Activated CD8-positive, alpha-beta memory T cell treated with anti-CD3 and anti-CD28 coated beads, Interleukin-2, amount 10 ng/mL, durations not matched to agents 7 days and 5 days (primary cell): ENCODE data around the gene DDX54. TPM values are rescaled to one million over a fixed set of nuclear protein-coding genes. Genes with fewer than 3 reads are reported as not detected.
"Not testable (repeated sequence)": the region's sequence is repeated elsewhere in the genome, so short reads cannot be mapped to it uniquely, and the experiment has no call there.

ENCODE experiments used
- ATAC-seq: fragments of 150-1000 bp; cut with Tn5 transposase; one replicate; pipeline ENCODE4 v1.10.0; 2021; ENCODE audit warnings: moderate library complexity
- CTCF ChIA-PET: fragments of 350-600 bp; sonication (Branson Sonifier 250); formaldehyde crosslinking; loops from one replicate; lab custom pipeline; 2021; ENCODE audit warnings: antibody characterized with exemption; lab: Charles Lee
- DNase-seq: peaks from one replicate; pipeline ENCODE4 v3.0.0-alpha.2; 2020
- H3K27ac Mint-ChIP-seq: one replicate; pipeline ENCODE4 v1.8.0; 2021; ENCODE audit warnings: mild to moderate bottlenecking, mixed read lengths
- H3K27me3 Mint-ChIP-seq: one replicate; pipeline ENCODE4 v1.8.0; 2021; ENCODE audit warnings: mixed read lengths
- H3K36me3 Mint-ChIP-seq: one replicate; pipeline ENCODE4 v1.8.0; 2021; ENCODE audit warnings: mild to moderate bottlenecking, mixed read lengths
- H3K4me1 Mint-ChIP-seq: one replicate; pipeline ENCODE4 v1.8.0; 2021; ENCODE audit warnings: mixed read lengths
- H3K4me3 Mint-ChIP-seq: one replicate; pipeline ENCODE4 v1.8.0; 2021; ENCODE audit warnings: mild to moderate bottlenecking, moderate library complexity, mixed read lengths
- H3K9me3 Mint-ChIP-seq: one replicate; pipeline ENCODE4 v1.8.0; 2022; ENCODE audit warnings: low read depth, mixed read lengths
- total RNA-seq, 2 experiments: library from RNA; stranded (reverse); gene quantifications; one replicate each; pipeline ENCODE4 v1.2.3, GENCODE V29; 2021

Gene DDX54
- total RNA-seq, 2 experiments from 2014 or later: 71.5 to 99.0 TPM

GRCh38 chr12:113151655-113152054 lies 33.6 kb downstream of the DDX54 start:
- peaks cover 21% of the 10 kb centered on the region for H3K4me1 Mint-ChIP-seq
- H3K4me3 Mint-ChIP-seq: no peak overlapping the region
- DNase-seq (no peak), ATAC-seq (no peak)
- peaks cover 49% of the 10 kb centered on the region for H3K27me3 Mint-ChIP-seq
- no peaks in the 10 kb centered on the region for H3K36me3 Mint-ChIP-seq
- CTCF ChIA-PET: interaction anchor here (1.0 to 10.7 kb wide), 4 partner anchors 16 to 251 kb away, joined by 3 to 62 read pairs (median 12); partner anchors contain the start of gene RASAL1
- no peak overlapping the region for H3K27ac Mint-ChIP-seq
- no peaks in the 10 kb centered on the region for H3K9me3 Mint-ChIP-seq

GRCh38 chr12:113149361-113150150 lies 35.7 kb downstream of the DDX54 start, which contains the start of gene CFAP73:
Gene CFAP73, plus strand, starts transcription at chr12:113149724. Its CDS starts 134 bp downstream, at chr12:113149858.
- CTCF ChIA-PET: interaction anchor here (10.7 kb wide), 1 partner anchor 24 kb away, joined by 62 read pairs; no protein-coding TSS in a partner anchor
- ATAC-seq: no peak
- no peak for DNase-seq
- no peak within 1 kb of the TSS for H3K4me3 Mint-ChIP-seq
- no peaks in the 10 kb centered on the region for H3K9me3 Mint-ChIP-seq
- peaks cover 15% of the 10 kb centered on the region for H3K4me1 Mint-ChIP-seq
- H3K36me3 Mint-ChIP-seq: no peaks in the 10 kb centered on the region
- H3K27me3 Mint-ChIP-seq: peaks cover 45% of the 10 kb centered on the region
- no peak within 1 kb of the TSS for H3K27ac Mint-ChIP-seq

- no peaks in the 10 kb centered on the region for H3K36me3 Mint-ChIP-seq
- peaks cover under 1% of the 10 kb centered on the region for H3K4me1 Mint-ChIP-seq
- H3K27ac Mint-ChIP-seq: no peak overlapping the region
- ATAC-seq (no peak), DNase-seq (no peak)
- peaks cover 28% of the 10 kb centered on the region for H3K27me3 Mint-ChIP-seq
- CTCF ChIA-PET: interaction anchor here (1.3 kb wide), 1 partner anchor 28 kb away, joined by 4 read pairs; no protein-coding TSS in a partner anchor
- no peak overlapping the region for H3K4me3 Mint-ChIP-seq
- no peaks in the 10 kb centered on the region for H3K9me3 Mint-ChIP-seq
Measured at GRCh38 chr12:113146999-113147398, 38.3 kb downstream of the DDX54 start.

GRCh38 chr12:113145720-113146551 lies 39.3 kb downstream of the DDX54 start:
- CTCF ChIA-PET: interaction anchor here (1.4 kb wide), 1 partner anchor 153 kb away, joined by 4 read pairs; no protein-coding TSS in a partner anchor
- H3K4me1 Mint-ChIP-seq: no peaks in the 10 kb centered on the region
- no peak overlapping the region for H3K27ac Mint-ChIP-seq
- H3K36me3 Mint-ChIP-seq: no peaks in the 10 kb centered on the region
- ATAC-seq (no peak), DNase-seq (no peak)
- H3K4me3 Mint-ChIP-seq: no peak overlapping the region
- peaks cover 25% of the 10 kb centered on the region for H3K27me3 Mint-ChIP-seq
- H3K9me3 Mint-ChIP-seq: no peaks in the 10 kb centered on the region

GRCh38 chr12:113144806-113145205 lies 40.5 kb downstream of the DDX54 start:
- Mint-ChIP-seq H3K9me3 (no peaks in the 10 kb centered on the region), H3K27ac (no peak overlapping the region), H3K4me1 (no peaks in the 10 kb centered on the region), H3K36me3 (no peaks in the 10 kb centered on the region), H3K4me3 (no peak overlapping the region), H3K27me3 (peaks cover 16% of the 10 kb centered on the region)
- DNase-seq (no peak), ATAC-seq (no peak)
- CTCF ChIA-PET: interaction anchor here (1.4 kb wide), 1 partner anchor 152 kb away, joined by 4 read pairs; no protein-coding TSS in a partner anchor

GRCh38 chr12:113143959-113144358 lies 41.3 kb downstream of the DDX54 start:
- no peak overlapping the region for H3K4me3 Mint-ChIP-seq
- DNase-seq (no peak), ATAC-seq (no peak)
- H3K36me3 Mint-ChIP-seq: no peaks in the 10 kb centered on the region
- H3K27ac Mint-ChIP-seq: no peak overlapping the region
- no peaks in the 10 kb centered on the region for H3K4me1 Mint-ChIP-seq
- peaks cover 14% of the 10 kb centered on the region for H3K27me3 Mint-ChIP-seq
- CTCF ChIA-PET: no interaction called here
- no peaks in the 10 kb centered on the region for H3K9me3 Mint-ChIP-seq

- Mint-ChIP-seq H3K4me1 (no peaks in the 10 kb centered on the region), H3K27me3 (peaks cover 13% of the 10 kb centered on the region), H3K4me3 (no peak overlapping the region), H3K9me3 (no peaks in the 10 kb centered on the region), H3K36me3 (no peaks in the 10 kb centered on the region), H3K27ac (no peak overlapping the region)
- ATAC-seq (no peak), DNase-seq (no peak)
- CTCF ChIA-PET: no interaction called here
Measured at GRCh38 chr12:113142886-113143332, 42.4 kb downstream of the DDX54 start.

- Mint-ChIP-seq H3K27ac (no peak overlapping the region), H3K9me3 (no peaks in the 10 kb centered on the region), H3K4me1 (no peaks in the 10 kb centered on the region), H3K4me3 (no peak overlapping the region), H3K36me3 (no peaks in the 10 kb centered on the region), H3K27me3 (peaks cover 10% of the 10 kb centered on the region)
- CTCF ChIA-PET: no interaction called here
- ATAC-seq (no peak), DNase-seq (no peak)
Measured at GRCh38 chr12:113142173-113142885, 42.9 kb downstream of the DDX54 start.

- H3K27ac Mint-ChIP-seq, H3K4me3 Mint-ChIP-seq, CTCF ChIA-PET, H3K4me1 Mint-ChIP-seq, DNase-seq, H3K36me3 Mint-ChIP-seq, ATAC-seq, H3K9me3 Mint-ChIP-seq: not testable (repeated sequence)
- peaks cover 10% of the 10 kb centered on the region for H3K27me3 Mint-ChIP-seq
Measured at GRCh38 chr12:113141716-113142115, 43.6 kb downstream of the DDX54 start.

GRCh38 chr12:113140706-113141105 lies 44.6 kb downstream of the DDX54 start:
- Mint-ChIP-seq H3K4me3 (no peak overlapping the region), H3K36me3 (no peaks in the 10 kb centered on the region), H3K9me3 (no peaks in the 10 kb centered on the region), H3K4me1 (peaks cover 12% of the 10 kb centered on the region), H3K27ac (no peak overlapping the region), H3K27me3 (peaks cover 13% of the 10 kb centered on the region)
- ATAC-seq: no peak
- CTCF ChIA-PET: no interaction called here
- DNase-seq: no peak

GRCh38 chr12:113138826-113139225 lies 46.5 kb downstream of the DDX54 start:
- Mint-ChIP-seq H3K9me3 (no peaks in the 10 kb centered on the region), H3K4me3 (no peak overlapping the region), H3K27ac (no peak overlapping the region), H3K4me1 (peaks cover 12% of the 10 kb centered on the region), H3K36me3 (no peaks in the 10 kb centered on the region), H3K27me3 (peaks cover 17% of the 10 kb centered on the region)
- ATAC-seq (no peak), DNase-seq (no peak)
- CTCF ChIA-PET: interaction anchor here (1.9 kb wide), 1 partner anchor 14 kb away, joined by 5 read pairs; no protein-coding TSS in a partner anchor

GRCh38 chr12:113137861-113138783 lies 47.2 kb downstream of the DDX54 start:
- H3K27ac Mint-ChIP-seq: no peak overlapping the region
- H3K4me3 Mint-ChIP-seq: no peak overlapping the region
- CTCF ChIA-PET: interaction anchor here (0.7 to 1.3 kb wide), 2 partner anchors 90 to 146 kb away, joined by 3 read pairs; no protein-coding TSS in a partner anchor
- peaks cover 17% of the 10 kb centered on the region for H3K27me3 Mint-ChIP-seq
- no peaks in the 10 kb centered on the region for H3K36me3 Mint-ChIP-seq
- H3K4me1 Mint-ChIP-seq: peaks cover 12% of the 10 kb centered on the region
- DNase-seq: no peak
- ATAC-seq: no peak
- no peaks in the 10 kb centered on the region for H3K9me3 Mint-ChIP-seq
